H9 (cell line): ENCODE results near the gene ZBTB16. TPM values are rescaled to one million over a fixed set of nuclear protein-coding genes. Genes with fewer than 3 reads are reported as not detected.

Experiments used
- DNase-seq: peaks from one replicate; pipeline ENCODE4 v3.0.0-alpha.2; 2017
- H2AFZ ChIP-seq: one replicate; pipeline ENCODE4 v1.6.1; 2013; ENCODE audit warnings: mild to moderate bottlenecking, low read length, control low read depth, moderate library complexity
- H2AK5ac ChIP-seq: 2 replicates; pipeline ENCODE4 v1.6.1; 2013; ENCODE audit warnings: low read length, control low read depth, mixed read lengths; ENCODE audit not compliant: insufficient read length
- H2BK120ac ChIP-seq: one replicate; pipeline ENCODE4 v1.6.1; 2013; ENCODE audit warnings: low read depth, mild to moderate bottlenecking, low read length, control low read depth, inconsistent platforms; ENCODE audit not compliant: poor library complexity, severe bottlenecking
- H2BK12ac ChIP-seq: 2 replicates; pipeline ENCODE4 v1.6.1; 2013; ENCODE audit warnings: low read length, control low read depth, mixed read lengths, low read depth; ENCODE audit not compliant: insufficient read length
- H2BK15ac ChIP-seq: 2 replicates; pipeline ENCODE4 v1.6.1; 2013; ENCODE audit warnings: low read depth, low read length, control low read depth
- H2BK20ac ChIP-seq: one replicate; pipeline ENCODE4 v1.6.1; 2013; ENCODE audit warnings: low read depth, mild to moderate bottlenecking, low read length, control low read depth, inconsistent platforms; ENCODE audit not compliant: poor library complexity, severe bottlenecking
- H2BK5ac ChIP-seq: 2 replicates; pipeline ENCODE4 v1.6.1; 2013; ENCODE audit warnings: low read length, control low read depth, mixed read lengths; ENCODE audit not compliant: insufficient read length
- H3K14ac ChIP-seq: 2 replicates; pipeline ENCODE4 v1.6.1; 2013; ENCODE audit warnings: low read length, control low read depth; ENCODE audit not compliant: insufficient read depth
- H3K18ac ChIP-seq: 2 replicates; pipeline ENCODE4 v1.6.1; 2013; ENCODE audit warnings: low read depth, mild to moderate bottlenecking, mixed read lengths, low read length, control low read depth; ENCODE audit not compliant: insufficient read length
- H3K23ac ChIP-seq: 2 replicates; pipeline ENCODE4 v1.6.1; 2013; ENCODE audit warnings: low read length, control low read depth, mixed read lengths, low read depth; ENCODE audit not compliant: insufficient read length
- H3K23me2 ChIP-seq: 2 replicates; pipeline ENCODE4 v1.6.1; 2013; ENCODE audit warnings: low read depth, mild to moderate bottlenecking, mixed read lengths, low read length, control low read depth; ENCODE audit not compliant: insufficient read length, poor library complexity, severe bottlenecking
- H3K27ac ChIP-seq: 2 replicates; pipeline ENCODE4 v1.5.1; 2013; ENCODE audit warnings: low read length, control low read depth, mixed read lengths, low read depth; ENCODE audit not compliant: insufficient read length
- H3K27me3 ChIP-seq: 2 replicates; pipeline ENCODE4 v1.6.1; 2013; ENCODE audit warnings: low read length, control low read depth, inconsistent platforms; ENCODE audit not compliant: insufficient read depth
- H3K4ac ChIP-seq: 2 replicates; pipeline ENCODE4 v1.6.1; 2013; ENCODE audit warnings: low read depth, mild to moderate bottlenecking, control low read depth, inconsistent platforms, low read length, moderate library complexity
- H3K4me1 ChIP-seq: 2 replicates; pipeline ENCODE4 v1.6.1; 2013; ENCODE audit warnings: low read length, control low read depth, inconsistent platforms; ENCODE audit not compliant: insufficient read depth
- H3K4me2 ChIP-seq: 2 replicates; pipeline ENCODE4 v1.6.1; 2013; ENCODE audit warnings: low read length, control low read depth, mixed read lengths; ENCODE audit not compliant: insufficient read length, insufficient read depth
- H3K56ac ChIP-seq: 2 replicates; pipeline ENCODE4 v1.6.1; 2013; ENCODE audit warnings: low read depth, mild to moderate bottlenecking, mixed read lengths, low read length, control low read depth; ENCODE audit not compliant: insufficient read length
- H3K79me1 ChIP-seq: 2 replicates; pipeline ENCODE4 v1.6.1; 2013; ENCODE audit warnings: low read depth, mild to moderate bottlenecking, moderate library complexity, low read length, control low read depth, inconsistent platforms; ENCODE audit not compliant: insufficient read depth, poor library complexity, severe bottlenecking
- H3K79me2 ChIP-seq: 2 replicates; pipeline ENCODE4 v1.6.1; 2013; ENCODE audit warnings: low read length, control low read depth, inconsistent platforms; ENCODE audit not compliant: insufficient read depth
- H3K9ac ChIP-seq: 2 replicates; pipeline ENCODE4 v1.6.1; 2013; ENCODE audit warnings: low read length, control low read depth, mixed read lengths; ENCODE audit not compliant: insufficient read length; ENCODE audit errors: extremely low read depth
- H3K9me3 ChIP-seq: one replicate; pipeline ENCODE4 v1.6.1; 2013; ENCODE audit warnings: low read depth, low read length, inconsistent platforms; ENCODE audit not compliant: control insufficient read depth
- H3T11ph ChIP-seq: one replicate; pipeline ENCODE4 v1.6.1; 2013; ENCODE audit warnings: mild to moderate bottlenecking, low read length, control low read depth, inconsistent platforms
- H4K20me1 ChIP-seq: one replicate; pipeline ENCODE4 v1.6.1; 2013; ENCODE audit not compliant: control insufficient read depth, insufficient read length, insufficient read depth
- H4K5ac ChIP-seq: 2 replicates; pipeline ENCODE4 v1.6.1; 2013; ENCODE audit warnings: low read depth, mild to moderate bottlenecking, mixed read lengths, low read length, control low read depth; ENCODE audit not compliant: insufficient read length
- H4K8ac ChIP-seq: replicated peaks from 2 replicates; pipeline ENCODE4 v1.6.1; 2013; ENCODE audit warnings: low read length, control low read depth, mixed read lengths, low read depth; ENCODE audit not compliant: insufficient read length
- H4K91ac ChIP-seq: 2 replicates; pipeline ENCODE4 v1.6.1; 2013; ENCODE audit warnings: low read depth, mild to moderate bottlenecking, moderate library complexity, mixed read lengths, low read length, control low read depth; ENCODE audit not compliant: insufficient read length
- H3K27ac Mint-ChIP-seq, 3 experiments: 2 replicates in 2 of 3; 3 replicates in 1 of 3; pipeline ENCODE4 v1.8.0; 2020 to 2021; ENCODE audit warnings: mixed read lengths in 3 of 3, mild to moderate bottlenecking in 1 of 3, moderate library complexity in 1 of 3
- H3K27me3 Mint-ChIP-seq: 2 replicates; pipeline ENCODE4 v1.8.0; 2021; ENCODE audit warnings: low read depth, mild to moderate bottlenecking, moderate library complexity, mixed read lengths
- H3K36me3 Mint-ChIP-seq, 3 experiments: 2 replicates in 2 of 3; 3 replicates in 1 of 3; pipeline ENCODE4 v1.8.0; 2020 to 2021; ENCODE audit warnings: low read depth in 3 of 3, mixed read lengths in 3 of 3; ENCODE audit not compliant: insufficient read depth in 1 of 3
- H3K4me1 Mint-ChIP-seq, 2 experiments: 2 replicates each; pipeline ENCODE4 v1.8.0; 2020; ENCODE audit warnings: mixed read lengths in 2 of 2
- H3K4me3 Mint-ChIP-seq, 2 experiments: 2 replicates in 1 of 2; 3 replicates in 1 of 2; pipeline ENCODE4 v1.8.0; 2020 to 2021; ENCODE audit warnings: mild to moderate bottlenecking in 2 of 2, mixed read lengths in 2 of 2, moderate library complexity in 1 of 2
- H3K9me3 Mint-ChIP-seq, 2 experiments: 2 replicates in 1 of 2; 3 replicates in 1 of 2; pipeline ENCODE4 v1.8.0; 2020; ENCODE audit warnings: mild to moderate bottlenecking in 2 of 2, mixed read lengths in 2 of 2, moderate library complexity in 1 of 2
- WGBS: extraction: QIAGEN DNeasy Blood & Tissue Kit; methylation state at CpG from one replicate; pipeline ENCODE4 v1.1.7; 2013; ENCODE audit warnings: missing lambda C conversion rate, low lambda C conversion rate, mixed read lengths; ENCODE audit not compliant: insufficient read length; ENCODE audit errors: extremely low coverage; 5-methylcytosine and 5-hydroxymethylcytosine counted together
- total RNA-seq: library from RNA; stranded (reverse); gene quantifications from 2 replicates; pipeline ENCODE4 v1.2.1, GENCODE V29; 2021
- TF ChIP-seq, protein P1 (sequence below): fragments of 200-600 bp; sonication (generic); conservative IDR thresholded peaks from 3 replicates; pipeline ENCODE4 v1.8.0; 2021; ENCODE audit warnings: antibody characterized with exemption, mild to moderate bottlenecking

The ZBTB16 gene
- total RNA-seq, 1 experiment from 2014 or later: not detected

GRCh38 chr11:114250993-114251814 is 191.7 kb downstream of the ZBTB16 start:
- Mint-ChIP-seq H3K27me3 (peaks cover 10% of the 10 kb centered on the region), H3K4me3 (no peak overlapping the region), H3K36me3 (no peaks in the 10 kb centered on the region), H3K27ac (peak overlapping the region in 1 of 3 experiments; percentile 5; a peak in 2 of 7 replicates), H3K4me1 (peaks cover 8 to 29% of the 10 kb centered on the region in 2 experiments), H3K9me3 (no peaks in the 10 kb centered on the region; a peak in 1 of 5 replicates)
- Histone ChIP-seq H3K56ac (no peak overlapping the region), H3K18ac (no peak overlapping the region), H4K8ac (no peak overlapping the region), H2BK120ac (no peak overlapping the region), H3K14ac (no peak overlapping the region), H2BK5ac (no peak overlapping the region), H4K20me1 (no peaks in the 10 kb centered on the region), H3K79me1 (no peaks in the 10 kb centered on the region), H3K23me2 (no peaks in the 10 kb centered on the region), H2BK12ac (no peak overlapping the region), H4K91ac (no peak overlapping the region), H3T11ph (no peak overlapping the region), H2BK20ac (no peak overlapping the region), H3K9me3 (no peaks in the 10 kb centered on the region), H2AK5ac (no peak overlapping the region), H3K9ac (no peak overlapping the region), H3K4me2 (no peak overlapping the region), H3K4ac (no peak overlapping the region), H3K4me1 (peaks cover 3% of the 10 kb centered on the region; the same call in 1 of the 2 replicates), H3K27ac (no peak overlapping the region), H4K5ac (no peak overlapping the region), H3K27me3 (no peaks in the 10 kb centered on the region), H3K23ac (no peak overlapping the region), H3K79me2 (no peaks in the 10 kb centered on the region), H2AFZ (no peak overlapping the region), H2BK15ac (no peak overlapping the region)
- DNase-seq: no peak
- WGBS: no CpG with 5 or more reads among the region's 14 CpGs
- TF ChIP-seq, protein P1, sequence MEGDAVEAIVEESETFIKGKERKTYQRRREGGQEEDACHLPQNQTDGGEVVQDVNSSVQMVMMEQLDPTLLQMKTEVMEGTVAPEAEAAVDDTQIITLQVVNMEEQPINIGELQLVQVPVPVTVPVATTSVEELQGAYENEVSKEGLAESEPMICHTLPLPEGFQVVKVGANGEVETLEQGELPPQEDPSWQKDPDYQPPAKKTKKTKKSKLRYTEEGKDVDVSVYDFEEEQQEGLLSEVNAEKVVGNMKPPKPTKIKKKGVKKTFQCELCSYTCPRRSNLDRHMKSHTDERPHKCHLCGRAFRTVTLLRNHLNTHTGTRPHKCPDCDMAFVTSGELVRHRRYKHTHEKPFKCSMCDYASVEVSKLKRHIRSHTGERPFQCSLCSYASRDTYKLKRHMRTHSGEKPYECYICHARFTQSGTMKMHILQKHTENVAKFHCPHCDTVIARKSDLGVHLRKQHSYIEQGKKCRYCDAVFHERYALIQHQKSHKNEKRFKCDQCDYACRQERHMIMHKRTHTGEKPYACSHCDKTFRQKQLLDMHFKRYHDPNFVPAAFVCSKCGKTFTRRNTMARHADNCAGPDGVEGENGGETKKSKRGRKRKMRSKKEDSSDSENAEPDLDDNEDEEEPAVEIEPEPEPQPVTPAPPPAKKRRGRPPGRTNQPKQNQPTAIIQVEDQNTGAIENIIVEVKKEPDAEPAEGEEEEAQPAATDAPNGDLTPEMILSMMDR: no peak
